GM23248 (cell line): ENCODE results near the gene HAUS5. TPM values are rescaled to one million over a fixed set of nuclear protein-coding genes. Genes with fewer than 3 reads are reported as not detected.
"Not testable (repeated sequence)": the region's sequence is repeated elsewhere in the genome, so short reads cannot be mapped to it uniquely, and the experiment has no call there.

Experiments
- DNase-seq: peaks from one replicate; pipeline ENCODE4 v3.0.0-alpha.2; 2015
- H2AFZ ChIP-seq: fragments of 200-600 bp; sonication (generic); 2 replicates; pipeline ENCODE4 v1.6.1; 2016; ENCODE audit warnings: antibody characterized with exemption
- H3F3A ChIP-seq: fragments of 200-600 bp; sonication (generic); 2 replicates; pipeline ENCODE4 v1.6.1; 2016; ENCODE audit warnings: mild to moderate bottlenecking, antibody characterized with exemption, mixed run types; ENCODE audit not compliant: insufficient read depth
- H3K27ac ChIP-seq: fragments of 200-600 bp; sonication (generic); 2 replicates; pipeline ENCODE4 v1.5.1; 2016; ENCODE audit warnings: mild to moderate bottlenecking
- H3K27me3 ChIP-seq: fragments of 200-600 bp; sonication (generic); replicated peaks from 2 replicates; pipeline ENCODE4 v1.6.1; 2016; ENCODE audit warnings: mild to moderate bottlenecking; ENCODE audit not compliant: insufficient read depth
- H3K36me3 ChIP-seq: fragments of 200-600 bp; sonication (generic); 2 replicates; pipeline ENCODE4 v1.6.1; 2016; ENCODE audit warnings: low read depth, mild to moderate bottlenecking
- H3K4me1 ChIP-seq: fragments of 200-600 bp; sonication (generic); 2 replicates; pipeline ENCODE4 v1.6.1; 2016; ENCODE audit warnings: mild to moderate bottlenecking; ENCODE audit not compliant: insufficient read depth
- H3K4me2 ChIP-seq: fragments of 200-600 bp; sonication (generic); one replicate; pipeline ENCODE4 v1.6.1; 2016; ENCODE audit warnings: mild to moderate bottlenecking; ENCODE audit not compliant: unreplicated experiment
- H3K4me3 ChIP-seq: fragments of 200-600 bp; sonication (generic); 2 replicates; pipeline ENCODE4 v1.5.1; 2016; ENCODE audit warnings: mild to moderate bottlenecking
- H3K79me2 ChIP-seq: fragments of 200-600 bp; sonication (generic); 2 replicates; pipeline ENCODE4 v1.6.1; 2016; ENCODE audit warnings: mild to moderate bottlenecking; ENCODE audit not compliant: insufficient read depth
- H3K9ac ChIP-seq: fragments of 200-600 bp; sonication (generic); 2 replicates; pipeline ENCODE4 v1.6.1; 2016; ENCODE audit warnings: mild to moderate bottlenecking
- H3K9me2 ChIP-seq: fragments of 200-600 bp; sonication (generic); 2 replicates; pipeline ENCODE4 v1.6.1; 2016; ENCODE audit warnings: mixed run types, mild to moderate bottlenecking, moderate library complexity; ENCODE audit not compliant: insufficient read depth
- H3K9me3 ChIP-seq: fragments of 200-600 bp; sonication (generic); one replicate; pipeline ENCODE4 v1.6.1; 2017; ENCODE audit warnings: low read depth
- H4K20me1 ChIP-seq: fragments of 200-600 bp; sonication (generic); 2 replicates; pipeline ENCODE4 v1.6.0; 2016; ENCODE audit not compliant: insufficient read depth
- EZH2 ChIP-seq: fragments of 200-600 bp; sonication (generic); IDR thresholded peaks from 2 replicates; pipeline ENCODE4 v1.6.1; 2018; ENCODE audit warnings: antibody characterized with exemption, mild to moderate bottlenecking; ENCODE audit not compliant: insufficient read depth, poor library complexity, severe bottlenecking
- EZH2phosphoT487 ChIP-seq: fragments of 200-600 bp; sonication (generic); IDR thresholded peaks from 2 replicates; pipeline ENCODE4 v1.6.1; 2018; ENCODE audit warnings: antibody characterized with exemption, moderate library complexity, mild to moderate bottlenecking, low read depth; ENCODE audit not compliant: insufficient read depth
- WGBS, 2 experiments: methylation state at CpG; one replicate each; pipeline ENCODE4 v1.1.6; 2015 to 2017; ENCODE audit warnings: low lambda C conversion rate in 2 of 2, low coverage in 1 of 2; ENCODE audit errors: missing lambda C conversion rate in 2 of 2; 5-methylcytosine and 5-hydroxymethylcytosine counted together
- in situ Hi-C: fragments of 300-500 bp; cut with MboI; formaldehyde crosslinking; loops from 2 replicates; pipeline ENCODE4 v1.15.0; 2020
- polyA plus RNA-seq: library from polyadenylated mRNA; unstranded; fragments of >200 nt; fragmentation: Nextera tagmentation; extraction: Ambion mirVana; gene quantifications from 2 replicates; pipeline ENCODE4 v1.2.1, GENCODE V29; 2016
- total RNA-seq: library from RNA; depleted of rRNA; stranded (reverse); fragments of >200 nt; shearing (Covaris generic); gene quantifications from 2 replicates; pipeline ENCODE4 v1.2.3, GENCODE V29; 2014

The HAUS5 gene
- total and polyA plus RNA-seq, 2 experiments from 2014 or later, result 7.4 to 10.1 TPM

DNA sequence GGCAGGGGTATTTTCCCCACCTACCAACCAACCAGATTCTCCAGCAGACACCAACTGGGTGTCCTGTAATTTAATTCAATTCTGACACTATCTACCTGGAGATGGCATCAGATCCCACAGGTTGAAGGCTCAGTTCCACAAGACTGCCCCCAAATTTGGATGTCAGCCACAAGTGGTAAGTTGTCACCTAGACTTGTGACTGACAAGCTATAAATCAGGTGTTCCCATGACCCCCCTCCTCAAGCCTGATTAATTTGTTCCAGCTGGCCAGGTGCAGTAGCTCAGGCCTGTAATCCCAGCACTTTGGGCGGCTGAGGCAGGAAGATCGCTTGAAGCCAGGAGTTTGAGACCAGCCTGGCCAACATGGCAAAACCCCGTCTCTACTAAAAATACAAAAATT is 10.6 kb upstream of the HAUS5 start:
- H3K4me2 ChIP-seq, result no peak overlapping the region
- H2AFZ ChIP-seq, result no peak overlapping the region
- no peaks in the 10 kb centered on the region for H3F3A ChIP-seq
- in situ Hi-C loops, result no loop called here
- no peak overlapping the region for H3K4me3 ChIP-seq
- TF ChIP-seq EZH2phosphoT487, result no peak
- no peak for TF ChIP-seq EZH2
- H3K9ac ChIP-seq, result no peak overlapping the region
- no peaks in the 10 kb centered on the region for H3K4me1 ChIP-seq
- H3K9me2 ChIP-seq, result no peaks in the 10 kb centered on the region
- H4K20me1 ChIP-seq, result no peaks in the 10 kb centered on the region
- H3K36me3 ChIP-seq, result no peaks in the 10 kb centered on the region
- DNase-seq, result no peak
- H3K27me3 ChIP-seq, result peaks cover 3% of the 10 kb centered on the region; the same call in 1 of the 2 replicates
- H3K9me3 ChIP-seq, result no peaks in the 10 kb centered on the region
- H3K79me2 ChIP-seq, result no peaks in the 10 kb centered on the region
- WGBS, 2 experiments, result 13 to 21% methylated on average over 3 of the region's 3 CpGs
- H3K27ac ChIP-seq, result no peak overlapping the region

DNA sequence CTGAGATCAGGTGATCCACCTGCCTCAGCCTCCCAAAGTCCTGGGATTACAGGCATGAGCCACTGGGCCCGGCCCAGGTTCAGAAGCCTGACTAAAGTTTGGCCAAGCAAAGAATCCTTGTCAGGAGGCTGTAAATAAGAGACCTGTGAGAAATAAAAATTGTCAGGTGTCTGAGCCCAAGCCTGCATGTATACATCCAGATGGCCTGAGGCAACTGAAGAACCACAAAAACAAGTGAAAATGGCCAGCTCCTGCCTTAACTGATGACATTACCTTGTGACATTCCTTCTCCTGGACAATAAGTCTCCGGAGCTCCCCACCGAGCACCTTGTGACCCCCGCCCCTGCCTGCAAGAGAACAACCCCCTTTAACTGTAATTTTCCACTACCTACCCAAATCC is 8.1 kb upstream of the HAUS5 start:
- H3K36me3 ChIP-seq, in situ Hi-C loops, H3F3A ChIP-seq, DNase-seq, H3K27me3 ChIP-seq, H3K4me2 ChIP-seq, H3K4me1 ChIP-seq, H3K4me3 ChIP-seq, H2AFZ ChIP-seq, H3K27ac ChIP-seq, H3K79me2 ChIP-seq, H3K9ac ChIP-seq, H3K9me3 ChIP-seq, H4K20me1 ChIP-seq, H3K9me2 ChIP-seq: not testable (repeated sequence)
- WGBS, 2 experiments, result 65 to 70% methylated on average over 4 of the region's 4 CpGs

DNA sequence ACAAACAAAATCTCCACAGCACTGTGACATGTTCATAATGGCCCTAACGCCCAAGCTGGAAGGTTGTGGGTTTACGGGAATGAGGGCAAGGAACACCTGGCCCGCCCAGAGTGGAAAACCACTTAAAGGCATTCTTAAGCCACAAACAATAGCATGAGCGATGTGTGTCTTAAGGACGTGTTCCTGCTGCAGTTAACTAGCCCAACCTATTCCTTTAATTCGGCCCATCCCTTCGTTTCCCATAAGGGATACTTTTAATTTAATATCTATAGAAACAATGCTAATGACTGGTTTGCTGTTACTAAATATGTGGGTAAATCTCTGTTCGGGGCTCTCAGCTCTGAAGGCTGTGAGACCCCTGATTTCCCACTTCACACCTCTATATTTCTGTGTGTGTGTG is 5.4 kb upstream of the HAUS5 start:
- H3F3A ChIP-seq, H3K27ac ChIP-seq, H3K9me2 ChIP-seq, H3K4me2 ChIP-seq, H3K9me3 ChIP-seq, H2AFZ ChIP-seq, H3K27me3 ChIP-seq, in situ Hi-C loops, H4K20me1 ChIP-seq, H3K36me3 ChIP-seq, H3K9ac ChIP-seq, H3K79me2 ChIP-seq, H3K4me3 ChIP-seq, DNase-seq, H3K4me1 ChIP-seq: not testable (repeated sequence)
- WGBS, 2 experiments, result 41 to 42% methylated on average over 8 of the region's 8 CpGs

DNA sequence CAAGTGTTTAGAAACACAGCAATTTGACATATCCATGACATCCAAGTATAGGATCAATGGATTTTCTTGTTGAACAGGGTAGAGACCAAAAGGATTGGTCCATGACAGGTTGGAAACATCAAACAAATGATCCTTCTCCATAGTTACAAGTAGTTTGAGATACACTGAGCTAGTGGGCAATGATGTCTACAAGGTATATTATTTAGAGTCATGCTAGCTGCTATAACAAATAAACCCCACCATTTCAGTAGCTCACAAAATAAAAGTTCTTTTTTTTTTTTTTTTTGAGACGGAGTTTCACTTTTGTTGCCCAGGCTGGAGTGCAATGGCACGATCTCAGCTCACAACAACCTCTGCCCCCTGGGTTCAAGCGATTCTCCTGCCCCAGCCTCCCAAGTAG is 4.9 kb upstream of the HAUS5 start:
- Histone ChIP-seq H3K4me1 (no peaks in the 10 kb centered on the region), H3K9ac (no peak overlapping the region), H3K9me3 (no peaks in the 10 kb centered on the region), H3K79me2 (no peaks in the 10 kb centered on the region), H2AFZ (no peak overlapping the region), H3K27ac (no peak overlapping the region), H3K4me2 (no peak overlapping the region), H4K20me1 (no peaks in the 10 kb centered on the region), H3K27me3 (no peaks in the 10 kb centered on the region), H3K4me3 (no peak overlapping the region), H3K36me3 (no peaks in the 10 kb centered on the region), H3K9me2 (no peaks in the 10 kb centered on the region), H3F3A (no peaks in the 10 kb centered on the region)
- in situ Hi-C loops, result no loop called here
- DNase-seq, result no peak
- 28 to 37% methylated on average over 3 of the region's 3 CpGs for WGBS, 2 experiments
- no peak for TF ChIP-seq EZH2phosphoT487
- TF ChIP-seq EZH2, result no peak

DNA sequence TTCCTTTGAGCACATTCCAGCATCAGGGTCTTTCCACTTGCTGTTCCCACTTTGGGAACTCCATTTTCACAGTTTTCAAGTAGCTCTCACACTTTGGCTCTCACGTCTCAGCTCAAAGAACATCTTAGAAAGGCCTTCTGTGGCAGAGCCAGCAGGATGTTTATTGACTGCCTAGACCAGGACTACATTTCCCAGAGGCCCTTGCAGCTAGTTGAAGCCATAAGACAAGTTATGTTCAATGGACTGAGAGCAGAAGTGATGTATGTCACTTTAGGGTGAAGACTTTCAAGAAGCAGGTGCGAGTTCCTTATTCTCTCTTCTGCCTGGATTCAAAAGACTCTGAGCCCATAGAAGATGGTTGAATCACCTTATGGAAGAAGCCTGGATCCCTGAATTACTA is 4.3 kb upstream of the HAUS5 start:
- H3F3A ChIP-seq, result no peaks in the 10 kb centered on the region
- no peak overlapping the region for H3K4me3 ChIP-seq
- H3K79me2 ChIP-seq, result no peaks in the 10 kb centered on the region
- no peaks in the 10 kb centered on the region for H3K36me3 ChIP-seq
- H2AFZ ChIP-seq, result no peak overlapping the region
- no peaks in the 10 kb centered on the region for H3K4me1 ChIP-seq
- TF ChIP-seq EZH2phosphoT487, result no peak
- TF ChIP-seq EZH2, result no peak
- no peaks in the 10 kb centered on the region for H4K20me1 ChIP-seq
- H3K9me3 ChIP-seq, result no peaks in the 10 kb centered on the region
- no peak for DNase-seq
- H3K4me2 ChIP-seq, result no peak overlapping the region
- no peak overlapping the region for H3K27ac ChIP-seq
- H3K27me3 ChIP-seq, result no peaks in the 10 kb centered on the region
- 27 to 31% methylated on average over 2 of the region's 2 CpGs for WGBS, 2 experiments
- no peaks in the 10 kb centered on the region for H3K9me2 ChIP-seq
- no peak overlapping the region for H3K9ac ChIP-seq
- in situ Hi-C loops, result no loop called here
